Esophagus mucosa (tissue), 1 donor: ENCODE data around the gene CKLF. TPM values are rescaled to one million over a fixed set of nuclear protein-coding genes. Genes with fewer than 3 reads are reported as not detected.
"Not testable (repeated sequence)": the region's sequence is repeated elsewhere in the genome, so short reads cannot be mapped to it uniquely, and the experiment has no call there.

Experiments used
- ATAC-seq: fragments of 200-7000 bp; cut with Tn5 transposase; one replicate; pipeline ENCODE4 v1.9.1; 2020
- total RNA-seq: library from RNA; stranded (reverse); gene quantifications from one replicate; pipeline ENCODE4 v1.2.4, GENCODE V29; 2023
- donor health status: DM: yes; HTN: yes; CAD: no.

The CKLF gene
- total RNA-seq, 1 donor from 2014 or later: 14.2 TPM

- peak; percentile 37 for ATAC-seq
These were observed 17.5 kb downstream of the CKLF start for GRCh38 chr16:66569827-66570405.

- no peak for ATAC-seq
These were observed 20.0 kb downstream of the CKLF start for GRCh38 chr16:66572356-66572755.

- no peak for ATAC-seq
These were observed 21.7 kb downstream of the CKLF start for GRCh38 chr16:66574081-66574480.

- ATAC-seq: no peak
These were observed 22.2 kb downstream of the CKLF start for GRCh38 chr16:66574531-66574930.

- ATAC-seq: no peak
These were observed 22.7 kb downstream of the CKLF start for GRCh38 chr16:66575060-66575459.

GRCh38 chr16:66576296-66576695 lies 23.9 kb downstream of the CKLF start:
- no peak for ATAC-seq

GRCh38 chr16:66578651-66579531 lies 26.5 kb downstream of the CKLF start, which contains the start of gene CMTM2:
CMTM2 (plus strand) TSS chr16:66579463; CDS start chr16:66579608, 145 bp downstream.
- peak; percentile 11 for ATAC-seq

GRCh38 chr16:66580605-66581209 lies 28.3 kb downstream of the CKLF start:
- peak; percentile 39 for ATAC-seq

- no peak for ATAC-seq
These were observed 29.0 kb downstream of the CKLF start for GRCh38 chr16:66581246-66581952.

- ATAC-seq: peak; percentile 20
These were observed 33.3 kb downstream of the CKLF start for GRCh38 chr16:66585481-66586239.

GRCh38 chr16:66587881-66588600 lies 35.7 kb downstream of the CKLF start:
- ATAC-seq: no peak

- ATAC-seq: peak; percentile 78
These were observed 36.8 kb downstream of the CKLF start for GRCh38 chr16:66588981-66589713.

GRCh38 chr16:66590322-66590721 lies 37.9 kb downstream of the CKLF start:
- no peak for ATAC-seq

GRCh38 chr16:66591018-66591417 lies 38.6 kb downstream of the CKLF start:
- no peak for ATAC-seq

- ATAC-seq: no peak
These were observed 39.9 kb downstream of the CKLF start for GRCh38 chr16:66592241-66592640.

- no peak for ATAC-seq
These were observed 40.4 kb downstream of the CKLF start for GRCh38 chr16:66592814-66593213.

- ATAC-seq: no peak
These were observed 42.4 kb downstream of the CKLF start for GRCh38 chr16:66594739-66595138.

- ATAC-seq: not testable (repeated sequence)
These were observed 44.2 kb downstream of the CKLF start for GRCh38 chr16:66596559-66596958.

GRCh38 chr16:66596986-66597848 lies 44.8 kb downstream of the CKLF start:
- ATAC-seq: no peak

- peak; percentile 55 for ATAC-seq
These were observed 45.7 kb downstream of the CKLF start for GRCh38 chr16:66598111-66598510.
